Measurements from ENCODE around the gene ITPR1.
A peak's percentile ranks its signal among the peaks of the same experiment; 100 is the strongest.

The ITPR1 gene

GRCh38 chr3:4722103-4722502 is 229.0 kb downstream of the ITPR1 start:
- peak; percentile 36 for TF ChIP-seq CTCF (IDR thresholded peaks at IDR 0.05; ENCODE audit: insufficient read depth, missing control alignments)
- DNase-seq (ENCODE audit: insufficient read length, low spot score) (peak; percentile 53), FAIRE-seq (peak; percentile 38)

- DNase-seq (ENCODE audit: insufficient read length, low spot score): no peak
- TF ChIP-seq CTCF (IDR thresholded peaks at IDR 0.05; ENCODE audit: insufficient read depth, missing control alignments): no peak
- FAIRE-seq: no peak
These were observed 231.0 kb downstream of the ITPR1 start for GRCh38 chr3:4724051-4724629.

- FAIRE-seq (no peak), DNase-seq (ENCODE audit: insufficient read length, low spot score) (no peak)
- TF ChIP-seq CTCF (IDR thresholded peaks at IDR 0.05; ENCODE audit: insufficient read depth, missing control alignments): no peak
These were observed 233.4 kb downstream of the ITPR1 start for GRCh38 chr3:4726549-4726948.

- DNase-seq (ENCODE audit: insufficient read length, low spot score) (no peak), FAIRE-seq (no peak)
- TF ChIP-seq CTCF (IDR thresholded peaks at IDR 0.05; ENCODE audit: insufficient read depth, missing control alignments): no peak
These were observed 236.2 kb downstream of the ITPR1 start for GRCh38 chr3:4729061-4729973.

GRCh38 chr3:4730719-4731118 is 237.6 kb downstream of the ITPR1 start:
- DNase-seq (ENCODE audit: insufficient read length, low spot score) (no peak), FAIRE-seq (no peak)
- TF ChIP-seq CTCF (IDR thresholded peaks at IDR 0.05; ENCODE audit: insufficient read depth, missing control alignments): no peak

- no peak for FAIRE-seq
- TF ChIP-seq CTCF (IDR thresholded peaks at IDR 0.05; ENCODE audit: insufficient read depth, missing control alignments): no peak
- DNase-seq (ENCODE audit: insufficient read length, low spot score): no peak
These were observed 238.5 kb downstream of the ITPR1 start for GRCh38 chr3:4731543-4732111.

All from D721Med (cell line).